ENCODE results near the gene ELMO1.

DNA sequence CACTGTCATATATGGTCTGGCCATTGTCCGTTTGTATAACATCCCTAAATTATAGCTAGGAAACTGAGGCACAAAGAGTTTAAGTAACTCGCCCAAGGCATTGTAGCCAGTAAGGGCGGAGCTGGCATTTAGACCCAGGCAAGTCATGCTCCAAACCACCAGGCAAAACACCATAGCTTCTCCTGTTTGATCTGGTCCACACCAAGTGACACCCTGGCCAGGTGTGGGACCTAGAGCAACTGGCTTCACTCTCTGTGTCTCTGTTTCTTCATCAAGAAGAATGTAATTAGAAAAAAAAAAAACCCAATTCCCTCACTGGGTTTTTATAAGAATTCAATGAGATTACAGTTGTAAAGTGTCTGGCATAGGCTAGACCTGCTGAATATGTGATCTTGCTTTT, 639.2 kb downstream of the ELMO1 start:
- TF ChIP-seq, protein P1, sequence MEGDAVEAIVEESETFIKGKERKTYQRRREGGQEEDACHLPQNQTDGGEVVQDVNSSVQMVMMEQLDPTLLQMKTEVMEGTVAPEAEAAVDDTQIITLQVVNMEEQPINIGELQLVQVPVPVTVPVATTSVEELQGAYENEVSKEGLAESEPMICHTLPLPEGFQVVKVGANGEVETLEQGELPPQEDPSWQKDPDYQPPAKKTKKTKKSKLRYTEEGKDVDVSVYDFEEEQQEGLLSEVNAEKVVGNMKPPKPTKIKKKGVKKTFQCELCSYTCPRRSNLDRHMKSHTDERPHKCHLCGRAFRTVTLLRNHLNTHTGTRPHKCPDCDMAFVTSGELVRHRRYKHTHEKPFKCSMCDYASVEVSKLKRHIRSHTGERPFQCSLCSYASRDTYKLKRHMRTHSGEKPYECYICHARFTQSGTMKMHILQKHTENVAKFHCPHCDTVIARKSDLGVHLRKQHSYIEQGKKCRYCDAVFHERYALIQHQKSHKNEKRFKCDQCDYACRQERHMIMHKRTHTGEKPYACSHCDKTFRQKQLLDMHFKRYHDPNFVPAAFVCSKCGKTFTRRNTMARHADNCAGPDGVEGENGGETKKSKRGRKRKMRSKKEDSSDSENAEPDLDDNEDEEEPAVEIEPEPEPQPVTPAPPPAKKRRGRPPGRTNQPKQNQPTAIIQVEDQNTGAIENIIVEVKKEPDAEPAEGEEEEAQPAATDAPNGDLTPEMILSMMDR (conservative IDR thresholded peaks at IDR 0.05; ENCODE audit: low read depth, low read length) = no peak
- TF ChIP-seq EZH2 (IDR thresholded peaks at IDR 0.05; ENCODE audit: low read length, unreplicated experiment) = no peak
- no peak for TF ChIP-seq EZH2phosphoT487 (IDR thresholded peaks at IDR 0.05; ENCODE audit: borderline replicate concordance, low read length)
